Neuron (in vitro differentiated cells): Measurements from ENCODE around the gene PPP6R2.

Source experiments
- H2AFZ ChIP-seq: one replicate; pipeline ENCODE4 v1.6.1; 2013; ENCODE audit warnings: low read depth, mild to moderate bottlenecking, inconsistent platforms, low read length, moderate library complexity
- H3K27me3 ChIP-seq: one replicate; pipeline ENCODE4 v1.6.1; 2013; ENCODE audit warnings: low read length; ENCODE audit not compliant: insufficient read depth
- H3K36me3 ChIP-seq: one replicate; pipeline ENCODE4 v1.6.1; 2013; ENCODE audit warnings: low read length; ENCODE audit not compliant: insufficient read depth
- H3K4me1 ChIP-seq: one replicate; pipeline ENCODE4 v1.6.1; 2013; ENCODE audit warnings: low read length; ENCODE audit not compliant: insufficient read depth
- H3K4me3 ChIP-seq: 2 replicates; pipeline ENCODE4 v1.5.1; 2013; ENCODE audit warnings: mild to moderate bottlenecking, low read length, moderate library complexity
- H3K9me3 ChIP-seq: one replicate; pipeline ENCODE4 v1.6.1; 2013; ENCODE audit warnings: low read length

PPP6R2 gene

GRCh38 chr22:50443801-50444625, 100.9 kb downstream of the PPP6R2 start:
- H3K9me3 ChIP-seq = no peaks in the 10 kb centered on the region
- peaks cover 66% of the 10 kb centered on the region for H3K36me3 ChIP-seq
- H3K27me3 ChIP-seq = no peaks in the 10 kb centered on the region
- H3K4me1 ChIP-seq = no peaks in the 10 kb centered on the region
- H3K4me3 ChIP-seq = no peak overlapping the region
- no peak overlapping the region for H2AFZ ChIP-seq

- no peak overlapping the region for H2AFZ ChIP-seq
- no peaks in the 10 kb centered on the region for H3K9me3 ChIP-seq
- peaks cover 65% of the 10 kb centered on the region for H3K36me3 ChIP-seq
- H3K4me3 ChIP-seq = no peak overlapping the region
- H3K4me1 ChIP-seq = no peaks in the 10 kb centered on the region
- no peaks in the 10 kb centered on the region for H3K27me3 ChIP-seq
Measured at GRCh38 chr22:50444663-50445062, 101.5 kb downstream of the PPP6R2 start.

- H2AFZ ChIP-seq = no peak overlapping the region
- H3K4me1 ChIP-seq = no peaks in the 10 kb centered on the region
- no peaks in the 10 kb centered on the region for H3K27me3 ChIP-seq
- H3K4me3 ChIP-seq = no peak overlapping the region
- H3K9me3 ChIP-seq = no peaks in the 10 kb centered on the region
- peaks cover 62% of the 10 kb centered on the region for H3K36me3 ChIP-seq
Measured at GRCh38 chr22:50445071-50445879, 102.1 kb downstream of the PPP6R2 start.

- H3K27me3 ChIP-seq = no peaks in the 10 kb centered on the region
- H3K9me3 ChIP-seq = no peaks in the 10 kb centered on the region
- H3K4me1 ChIP-seq = no peaks in the 10 kb centered on the region
- H2AFZ ChIP-seq = no peak overlapping the region
- H3K36me3 ChIP-seq = peaks cover 64% of the 10 kb centered on the region
- H3K4me3 ChIP-seq = no peak overlapping the region
Measured at GRCh38 chr22:50445880-50446707, 103.0 kb downstream of the PPP6R2 start.

- no peak overlapping the region for H3K4me3 ChIP-seq
- H3K36me3 ChIP-seq = peaks cover 62% of the 10 kb centered on the region
- no peaks in the 10 kb centered on the region for H3K4me1 ChIP-seq
- no peaks in the 10 kb centered on the region for H3K9me3 ChIP-seq
- no peak overlapping the region for H2AFZ ChIP-seq
- H3K27me3 ChIP-seq = no peaks in the 10 kb centered on the region
Measured at GRCh38 chr22:50446708-50447575, 103.8 kb downstream of the PPP6R2 start.

GRCh38 chr22:50447576-50448551, 104.7 kb downstream of the PPP6R2 start:
- Histone ChIP-seq H3K36me3 (peaks cover 68% of the 10 kb centered on the region), H3K27me3 (no peaks in the 10 kb centered on the region), H3K4me1 (no peaks in the 10 kb centered on the region), H3K4me3 (no peak overlapping the region), H2AFZ (no peak overlapping the region), H3K9me3 (no peaks in the 10 kb centered on the region)

GRCh38 chr22:50452649-50453048, 109.5 kb downstream of the PPP6R2 start:
- H3K36me3 ChIP-seq = peaks cover 81% of the 10 kb centered on the region
- H3K4me3 ChIP-seq = no peak overlapping the region
- no peaks in the 10 kb centered on the region for H3K27me3 ChIP-seq
- H3K9me3 ChIP-seq = no peaks in the 10 kb centered on the region
- H3K4me1 ChIP-seq = no peaks in the 10 kb centered on the region
- H2AFZ ChIP-seq = no peak overlapping the region

- Histone ChIP-seq H3K27me3 (no peaks in the 10 kb centered on the region), H3K9me3 (no peaks in the 10 kb centered on the region), H3K4me1 (no peaks in the 10 kb centered on the region), H2AFZ (no peak overlapping the region), H3K4me3 (no peak overlapping the region), H3K36me3 (peaks cover 79% of the 10 kb centered on the region)
Measured at GRCh38 chr22:50454556-50455075, 111.5 kb downstream of the PPP6R2 start.

- H3K27me3 ChIP-seq = no peaks in the 10 kb centered on the region
- H3K36me3 ChIP-seq = peaks cover 80% of the 10 kb centered on the region
- no peak overlapping the region for H2AFZ ChIP-seq
- no peaks in the 10 kb centered on the region for H3K9me3 ChIP-seq
- H3K4me3 ChIP-seq = no peak overlapping the region
- no peaks in the 10 kb centered on the region for H3K4me1 ChIP-seq
Measured at GRCh38 chr22:50455201-50455600, 112.1 kb downstream of the PPP6R2 start.

- Histone ChIP-seq H2AFZ (no peak overlapping the region), H3K27me3 (no peaks in the 10 kb centered on the region), H3K4me1 (no peaks in the 10 kb centered on the region), H3K36me3 (peaks cover 84% of the 10 kb centered on the region), H3K9me3 (no peaks in the 10 kb centered on the region), H3K4me3 (no peak overlapping the region)
Measured at GRCh38 chr22:50456026-50456425, 112.9 kb downstream of the PPP6R2 start.

- Histone ChIP-seq H3K27me3 (no peaks in the 10 kb centered on the region), H3K9me3 (no peaks in the 10 kb centered on the region), H2AFZ (no peak overlapping the region), H3K4me1 (no peaks in the 10 kb centered on the region), H3K36me3 (peaks cover 88% of the 10 kb centered on the region), H3K4me3 (no peak overlapping the region)
Measured at GRCh38 chr22:50456466-50457234, 113.5 kb downstream of the PPP6R2 start.
